Smooth muscle cell (in vitro differentiated cells): ENCODE measurements around the gene TOM1. TPM values are rescaled to one million over a fixed set of nuclear protein-coding genes. Genes with fewer than 3 reads are reported as not detected.

ENCODE experiments used
- DNase-seq: peaks from one replicate; lab custom pipeline; 2025; ENCODE audit not compliant: unreplicated experiment; lab: John Stamatoyannopoulos, UW
- H2AFZ ChIP-seq: fragments of 200-600 bp; sonication (generic); 2 replicates; pipeline ENCODE4 v1.6.0; 2016; ENCODE audit warnings: antibody characterized with exemption, low read depth, mild to moderate bottlenecking
- H3F3A ChIP-seq: fragments of 200-600 bp; sonication (generic); 2 replicates; pipeline ENCODE4 v1.6.0; 2017; ENCODE audit warnings: antibody characterized with exemption, low read depth
- H3K27ac ChIP-seq: fragments of 200-600 bp; sonication (generic); 2 replicates; pipeline ENCODE4 v1.5.1; 2016; ENCODE audit warnings: low read depth, mild to moderate bottlenecking
- H3K27me3 ChIP-seq: fragments of 200-600 bp; sonication (generic); 2 replicates; pipeline ENCODE4 v1.6.1; 2016; ENCODE audit warnings: low read depth, mild to moderate bottlenecking
- H3K36me3 ChIP-seq: fragments of 200-600 bp; sonication (generic); 2 replicates; pipeline ENCODE4 v1.5.1; 2016; ENCODE audit warnings: low read depth
- H3K4me1 ChIP-seq: fragments of 200-600 bp; sonication (generic); 2 replicates; pipeline ENCODE4 v1.5.1; 2016; ENCODE audit warnings: low read depth
- H3K4me2 ChIP-seq: fragments of 200-600 bp; sonication (generic); 2 replicates; pipeline ENCODE4 v1.6.0; 2016; ENCODE audit warnings: mild to moderate bottlenecking
- H3K4me3 ChIP-seq: fragments of 200-600 bp; sonication (generic); 2 replicates; pipeline ENCODE4 v1.5.1; 2016; ENCODE audit warnings: mild to moderate bottlenecking
- H3K79me2 ChIP-seq: fragments of 200-600 bp; sonication (generic); 2 replicates; pipeline ENCODE4 v1.6.0; 2016; ENCODE audit warnings: low read depth, mild to moderate bottlenecking
- H3K9ac ChIP-seq: fragments of 200-600 bp; sonication (generic); 2 replicates; pipeline ENCODE4 v1.6.0; 2016; ENCODE audit warnings: low read depth
- H3K9me3 ChIP-seq: fragments of 200-600 bp; sonication (generic); replicated peaks from 2 replicates; pipeline ENCODE4 v1.5.1; 2016; ENCODE audit warnings: low read depth
- H4K20me1 ChIP-seq: fragments of 200-600 bp; sonication (generic); 2 replicates; pipeline ENCODE4 v1.6.0; 2016; ENCODE audit warnings: low read depth
- CTCF ChIP-seq: fragments of 200-600 bp; sonication (generic); IDR thresholded peaks from 2 replicates; pipeline ENCODE4 v1.5.1; 2017; ENCODE audit warnings: borderline replicate concordance, mild to moderate bottlenecking, antibody characterized with exemption; ENCODE audit not compliant: insufficient read depth, poor library complexity, severe bottlenecking
- WGBS: methylation state at CpG from one replicate; pipeline ENCODE4 v1.1.7; 2016; ENCODE audit warnings: low lambda C conversion rate; 5-methylcytosine and 5-hydroxymethylcytosine counted together
- polyA plus RNA-seq: library from polyadenylated mRNA; unstranded; fragments of >200 nt; fragmentation: Nextera tagmentation; extraction: Ambion mirVana; gene quantifications from 2 replicates; pipeline ENCODE4 v1.2.1, GENCODE V29; 2016
- total RNA-seq: library from RNA; depleted of rRNA; stranded (reverse); fragments of >200 nt; gene quantifications from 2 replicates; pipeline ENCODE4 v1.2.3, GENCODE V29; 2014

Gene TOM1
- total and polyA plus RNA-seq, 2 experiments from 2014 or later: 86.1 to 127 TPM

GRCh38 chr22:35378621-35379020 is 78.9 kb downstream of the TOM1 start:
- no peak overlapping the region for H3K9ac ChIP-seq
- H3K79me2 ChIP-seq: no peaks in the 10 kb centered on the region
- H3K36me3 ChIP-seq: no peaks in the 10 kb centered on the region
- H3K4me1 ChIP-seq: peaks cover 18% of the 10 kb centered on the region
- no peak overlapping the region for H2AFZ ChIP-seq
- no peak for DNase-seq
- 57% methylated on average over 3 of the region's 3 CpGs for WGBS
- no peaks in the 10 kb centered on the region for H3K27me3 ChIP-seq
- no peak overlapping the region for H3K4me2 ChIP-seq
- H3K4me3 ChIP-seq: no peak overlapping the region
- TF ChIP-seq CTCF: no peak
- no peaks in the 10 kb centered on the region for H3K9me3 ChIP-seq
- H3F3A ChIP-seq: peaks cover 10% of the 10 kb centered on the region
- H4K20me1 ChIP-seq: no peaks in the 10 kb centered on the region
- no peak overlapping the region for H3K27ac ChIP-seq

GRCh38 chr22:35379146-35379993 is 79.7 kb downstream of the TOM1 start:
- Histone ChIP-seq H2AFZ (no peak overlapping the region), H3K36me3 (no peaks in the 10 kb centered on the region), H3K27me3 (no peaks in the 10 kb centered on the region), H3K4me1 (peaks cover 18% of the 10 kb centered on the region), H3K9me3 (no peaks in the 10 kb centered on the region), H3K9ac (no peak overlapping the region), H3K4me2 (no peak overlapping the region), H3K27ac (no peak overlapping the region), H3F3A (peaks cover 10% of the 10 kb centered on the region), H4K20me1 (no peaks in the 10 kb centered on the region), H3K79me2 (no peaks in the 10 kb centered on the region), H3K4me3 (no peak overlapping the region)
- DNase-seq: no peak
- TF ChIP-seq CTCF: no peak
- WGBS: 65% methylated on average over 10 of the region's 10 CpGs

- Histone ChIP-seq H3K36me3 (no peaks in the 10 kb centered on the region), H3K4me3 (no peak overlapping the region), H2AFZ (no peak overlapping the region), H3K4me1 (peaks cover 18% of the 10 kb centered on the region), H3K79me2 (no peaks in the 10 kb centered on the region), H3K27me3 (no peaks in the 10 kb centered on the region), H4K20me1 (no peaks in the 10 kb centered on the region), H3K27ac (no peak overlapping the region), H3F3A (peaks cover 10% of the 10 kb centered on the region), H3K4me2 (no peak overlapping the region), H3K9me3 (no peaks in the 10 kb centered on the region), H3K9ac (no peak overlapping the region)
- no peak for DNase-seq
- WGBS: 88% methylated on average over 6 of the region's 6 CpGs
- no peak for TF ChIP-seq CTCF
Observed at GRCh38 chr22:35380013-35380412, 80.3 kb downstream of the TOM1 start.
